BE2C (cell line): ENCODE measurements around the gene FBP1.

ENCODE experiments used
- DNase-seq: peaks from one replicate; pipeline ENCODE4 v3.0.0-alpha.2; 2020
- H3K27me3 ChIP-seq: fragments of 250-450 bp; sonication (Bioruptor Pico); 2 replicates; pipeline ENCODE4 v1.5.1; 2020; ENCODE audit warnings: mild to moderate bottlenecking
- H3K36me3 ChIP-seq: fragments of 250-450 bp; sonication (Bioruptor Pico); 2 replicates; pipeline ENCODE4 v1.5.1; 2020; ENCODE audit warnings: mild to moderate bottlenecking
- H3K4me1 ChIP-seq: fragments of 250-450 bp; sonication (Bioruptor Pico); 2 replicates; pipeline ENCODE4 v1.5.1; 2020
- H3K4me3 ChIP-seq: 2 replicates; pipeline ENCODE4 v1.5.1; 2011; ENCODE audit warnings: low read depth, low read length
- H3K9me3 ChIP-seq: fragments of 250-450 bp; sonication (Bioruptor Pico); 2 replicates; pipeline ENCODE4 v1.5.1; 2020
- CTCF ChIP-seq: IDR thresholded peaks from 2 replicates; pipeline ENCODE4 v1.5.1; 2012; ENCODE audit warnings: mild to moderate bottlenecking, low read depth, low read length

The FBP1 gene

GRCh38 chr9:94650949-94651348, 11.6 kb upstream of the FBP1 start:
- H3K36me3 ChIP-seq, result no peaks in the 10 kb centered on the region
- H3K4me1 ChIP-seq, result no peaks in the 10 kb centered on the region
- no peak for DNase-seq
- H3K27me3 ChIP-seq, result no peaks in the 10 kb centered on the region
- no peak for TF ChIP-seq CTCF
- H3K4me3 ChIP-seq, result no peak overlapping the region
- no peaks in the 10 kb centered on the region for H3K9me3 ChIP-seq

GRCh38 chr9:94649100-94649819, 9.9 kb upstream of the FBP1 start:
- no peak overlapping the region for H3K4me3 ChIP-seq

GRCh38 chr9:94648185-94648584, 8.9 kb upstream of the FBP1 start:
- TF ChIP-seq CTCF, result no peak
- Histone ChIP-seq H3K27me3 (no peaks in the 10 kb centered on the region), H3K4me3 (no peak overlapping the region), H3K9me3 (no peaks in the 10 kb centered on the region), H3K36me3 (no peaks in the 10 kb centered on the region), H3K4me1 (no peaks in the 10 kb centered on the region)
- DNase-seq, result no peak

More at GRCh38 chr9:94649100-94649819, 9.9 kb upstream of the FBP1 start:
- TF ChIP-seq CTCF, result no peak
- H3K9me3 ChIP-seq, result no peaks in the 10 kb centered on the region
- no peak for DNase-seq
- H3K36me3 ChIP-seq, result no peaks in the 10 kb centered on the region
- H3K4me1 ChIP-seq, result no peaks in the 10 kb centered on the region
- H3K27me3 ChIP-seq, result no peaks in the 10 kb centered on the region

GRCh38 chr9:94645901-94646300, 6.6 kb upstream of the FBP1 start:
- Histone ChIP-seq H3K27me3 (no peaks in the 10 kb centered on the region), H3K9me3 (no peaks in the 10 kb centered on the region), H3K36me3 (no peaks in the 10 kb centered on the region), H3K4me1 (no peaks in the 10 kb centered on the region; the same call in 1 of the 2 replicates), H3K4me3 (no peak overlapping the region)
- no peak for DNase-seq
- TF ChIP-seq CTCF, result no peak

GRCh38 chr9:94644543-94644942, 5.2 kb upstream of the FBP1 start:
- H3K9me3 ChIP-seq, result no peaks in the 10 kb centered on the region
- no peak for TF ChIP-seq CTCF
- no peak for DNase-seq
- no peak overlapping the region for H3K4me3 ChIP-seq
- H3K4me1 ChIP-seq, result no peaks in the 10 kb centered on the region; the same call in 1 of the 2 replicates
- H3K27me3 ChIP-seq, result no peaks in the 10 kb centered on the region
- no peaks in the 10 kb centered on the region for H3K36me3 ChIP-seq

GRCh38 chr9:94643741-94644140, 4.4 kb upstream of the FBP1 start:
- Histone ChIP-seq H3K4me1 (no peaks in the 10 kb centered on the region; the same call in 1 of the 2 replicates), H3K4me3 (no peak overlapping the region), H3K36me3 (no peaks in the 10 kb centered on the region), H3K9me3 (no peaks in the 10 kb centered on the region), H3K27me3 (no peaks in the 10 kb centered on the region)
- TF ChIP-seq CTCF, result no peak
- DNase-seq, result no peak
